ENCODE data around the gene ATRNL1. TPM values are rescaled to one million over a fixed set of nuclear protein-coding genes. Genes with fewer than 3 reads are reported as not detected.

The ATRNL1 gene
- total and polyA plus RNA-seq, 2 of the 8 experiments (the other 6 are each of a cell fraction or from before 2014, with no cell fraction given) = 5.1 to 17.6 TPM

GRCh38 chr10:115593060-115593459 lies 499.9 kb downstream of the ATRNL1 start:
- Histone ChIP-seq H4K20me1 (replicated peaks in 1 of 2; ENCODE audit: control insufficient read depth in 1 of 2, insufficient read depth in 2 of 2, low read length in 2 of 2) (no peaks in the 10 kb centered on the region), H3K4ac (replicated peaks; ENCODE audit: insufficient read length, low read depth, low read length) (no peak overlapping the region), H2AK5ac (ENCODE audit: low read depth, low read length) (no peak overlapping the region), H2BK15ac (ENCODE audit: low read length) (no peak overlapping the region), H3K79me1 (ENCODE audit: low read depth, low read length) (no peaks in the 10 kb centered on the region), H3K27me3 (replicated peaks in 1 of 4; ENCODE audit: control insufficient read depth in 3 of 4, extremely low read depth in 1 of 4, insufficient read depth in 3 of 4, low read length in 3 of 4) (no peaks in the 10 kb centered on the region), H3K9ac (replicated peaks in 1 of 4; ENCODE audit: extremely low read depth in 1 of 4, low read depth in 3 of 4, low read length in 3 of 4) (no peak overlapping the region), H2BK12ac (ENCODE audit: low read depth, low read length) (no peak overlapping the region), H4K91ac (replicated peaks; ENCODE audit: insufficient read length, low read length) (no peak overlapping the region), H3K4me2 (ENCODE audit: insufficient read depth in 1 of 2, low read depth in 2 of 2, low read length in 2 of 2) (no peak overlapping the region), H3K23ac (ENCODE audit: insufficient read length) (no peak overlapping the region), H4K8ac (ENCODE audit: extremely low read depth, insufficient read depth, low read length) (no peak overlapping the region), H3K9me3 (ENCODE audit: insufficient read depth in 2 of 2, low read depth in 1 of 2, low read length in 1 of 2) (0 out of 4 replicates have a peak, but pooled peaks cover 0 to 4% of the 10 kb centered on the region in 2 experiments), H3K14ac (ENCODE audit: insufficient read length) (no peak overlapping the region), H3K4me1 (replicated peaks in 1 of 4; ENCODE audit: control insufficient read depth in 3 of 4, insufficient read depth in 4 of 4, low read length in 3 of 4) (no peaks in the 10 kb centered on the region), H3K18ac (ENCODE audit: extremely low read depth, low read length) (no peak overlapping the region), H2BK20ac (ENCODE audit: low read length) (no peak overlapping the region), H3K4me3 (ENCODE audit: extremely low read depth in 1 of 4, insufficient read depth in 2 of 4, low read depth in 3 of 4, low read length in 4 of 4) (no peak overlapping the region), H3K23me2 (ENCODE audit: low read depth, low read length) (no peaks in the 10 kb centered on the region), H3K27ac (ENCODE audit: low read depth, low read length) (no peak overlapping the region), H2BK5ac (ENCODE audit: low read depth, low read length) (no peak overlapping the region), H4K5ac (ENCODE audit: insufficient read length, low read depth, low read length) (no peak overlapping the region), H3K79me2 (ENCODE audit: control insufficient read depth in 1 of 2, insufficient read depth in 2 of 2, low read length in 2 of 2) (no peaks in the 10 kb centered on the region), H3K56ac (replicated peaks; ENCODE audit: insufficient read length, low read depth, low read length) (no peak overlapping the region), H3K36me3 (ENCODE audit: control insufficient read depth in 2 of 4, insufficient read depth in 4 of 4, low read length in 3 of 4) (no peaks in the 10 kb centered on the region), H2BK120ac (replicated peaks; ENCODE audit: low read depth, low read length) (no peak overlapping the region), H2AFZ (ENCODE audit: low read length) (no peak overlapping the region)
- CTCF ChIA-PET (ENCODE audit: partially characterized antibody) = no interaction called here
- no peak for FAIRE-seq
- 97% methylated on average over 2 of the region's 2 CpGs; no CpG with 5 or more reads in 1 of the 2 experiments for WGBS, 2 experiments (ENCODE audit: extremely low coverage in 1 of 2, insufficient coverage in 1 of 2, insufficient read length in 1 of 2, insufficient replicate concordance in 2 of 2, low coverage in 1 of 2, low lambda C conversion rate in 2 of 2, missing lambda C conversion rate in 1 of 2)
- DNase-seq (ENCODE audit: low read depth in 1 of 2, low spot score in 2 of 2) = no peak
- POLR2A ChIA-PET (ENCODE audit: partially characterized antibody) = no interaction called here
- TF ChIP-seq ASH2L (IDR thresholded peaks at IDR 0.05; ENCODE audit: low read length) (no peak), RFX5 (IDR thresholded peaks at IDR 0.05; ENCODE audit: borderline replicate concordance, low read depth, low read length) (no peak), MAX (IDR thresholded peaks at IDR 0.05) (no peak), RBBP5 (IDR thresholded peaks at IDR 0.05; ENCODE audit: borderline replicate concordance, low read depth, low read length) (no peak), TEAD4 (IDR thresholded peaks at IDR 0.05; ENCODE audit: low read depth, low read length) (no peak), POLR2AphosphoS5 (IDR thresholded peaks at IDR 0.05; ENCODE audit: low read depth, low read length) (no peak), TCF12 (IDR thresholded peaks at IDR 0.05; ENCODE audit: low read depth, low read length) (no peak), BACH1 (IDR thresholded peaks at IDR 0.05; ENCODE audit: low read length) (no peak), TAF7 (optimal IDR thresholded peaks at IDR 0.05; ENCODE audit: borderline replicate concordance, low read depth, low read length) (no peak), YY1 (IDR thresholded peaks at IDR 0.05; ENCODE audit: low read depth, low read length) (no peak), SAP30 (IDR thresholded peaks at IDR 0.05; ENCODE audit: insufficient read depth, insufficient replicate concordance, low read length) (no peak), GABPA (IDR thresholded peaks at IDR 0.05; ENCODE audit: borderline replicate concordance, insufficient read depth, low read length) (no peak), MAFK (IDR thresholded peaks at IDR 0.05; ENCODE audit: low read depth, low read length) (no peak), KDM5A (IDR thresholded peaks at IDR 0.05; ENCODE audit: low read length) (no peak), CTBP2 (IDR thresholded peaks at IDR 0.05; ENCODE audit: borderline replicate concordance, insufficient read depth, insufficient read length, low read length) (no peak), TBP (IDR thresholded peaks at IDR 0.05; ENCODE audit: low read depth, low read length) (no peak)

All from H1 (cell line).